Measurements from ENCODE around the gene ADAMTS14.

GRCh38 chr10:70702190-70702763, 30.0 kb downstream of the ADAMTS14 start:
- no peak for TF ChIP-seq CTCF (IDR thresholded peaks at IDR 0.05)
- TF ChIP-seq ZBTB21 (CRISPR knock-in tag; IDR thresholded peaks at IDR 0.05; ENCODE audit: borderline replicate concordance), result no peak
- no peak for TF ChIP-seq KAT7 (CRISPR knock-in tag; IDR thresholded peaks at IDR 0.05; ENCODE audit: borderline replicate concordance)
- TF ChIP-seq, protein P1, sequence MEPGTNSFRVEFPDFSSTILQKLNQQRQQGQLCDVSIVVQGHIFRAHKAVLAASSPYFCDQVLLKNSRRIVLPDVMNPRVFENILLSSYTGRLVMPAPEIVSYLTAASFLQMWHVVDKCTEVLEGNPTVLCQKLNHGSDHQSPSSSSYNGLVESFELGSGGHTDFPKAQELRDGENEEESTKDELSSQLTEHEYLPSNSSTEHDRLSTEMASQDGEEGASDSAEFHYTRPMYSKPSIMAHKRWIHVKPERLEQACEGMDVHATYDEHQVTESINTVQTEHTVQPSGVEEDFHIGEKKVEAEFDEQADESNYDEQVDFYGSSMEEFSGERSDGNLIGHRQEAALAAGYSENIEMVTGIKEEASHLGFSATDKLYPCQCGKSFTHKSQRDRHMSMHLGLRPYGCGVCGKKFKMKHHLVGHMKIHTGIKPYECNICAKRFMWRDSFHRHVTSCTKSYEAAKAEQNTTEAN (CRISPR knock-in tag; IDR thresholded peaks at IDR 0.05), result no peak
- TF ChIP-seq, protein P2, sequence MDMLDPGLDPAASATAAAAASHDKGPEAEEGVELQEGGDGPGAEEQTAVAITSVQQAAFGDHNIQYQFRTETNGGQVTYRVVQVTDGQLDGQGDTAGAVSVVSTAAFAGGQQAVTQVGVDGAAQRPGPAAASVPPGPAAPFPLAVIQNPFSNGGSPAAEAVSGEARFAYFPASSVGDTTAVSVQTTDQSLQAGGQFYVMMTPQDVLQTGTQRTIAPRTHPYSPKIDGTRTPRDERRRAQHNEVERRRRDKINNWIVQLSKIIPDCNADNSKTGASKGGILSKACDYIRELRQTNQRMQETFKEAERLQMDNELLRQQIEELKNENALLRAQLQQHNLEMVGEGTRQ (CRISPR knock-in tag; IDR thresholded peaks at IDR 0.05), result no peak
- no peak for TF ChIP-seq SMAD4 (CRISPR knock-in tag; IDR thresholded peaks at IDR 0.05)
- TF ChIP-seq SP1 (CRISPR knock-in tag; conservative IDR thresholded peaks at IDR 0.05), result no peak
- TF ChIP-seq NR3C1 (CRISPR knock-in tag; conservative IDR thresholded peaks at IDR 0.05; ENCODE audit: low read depth), result no peak
- TF ChIP-seq, protein P3, sequence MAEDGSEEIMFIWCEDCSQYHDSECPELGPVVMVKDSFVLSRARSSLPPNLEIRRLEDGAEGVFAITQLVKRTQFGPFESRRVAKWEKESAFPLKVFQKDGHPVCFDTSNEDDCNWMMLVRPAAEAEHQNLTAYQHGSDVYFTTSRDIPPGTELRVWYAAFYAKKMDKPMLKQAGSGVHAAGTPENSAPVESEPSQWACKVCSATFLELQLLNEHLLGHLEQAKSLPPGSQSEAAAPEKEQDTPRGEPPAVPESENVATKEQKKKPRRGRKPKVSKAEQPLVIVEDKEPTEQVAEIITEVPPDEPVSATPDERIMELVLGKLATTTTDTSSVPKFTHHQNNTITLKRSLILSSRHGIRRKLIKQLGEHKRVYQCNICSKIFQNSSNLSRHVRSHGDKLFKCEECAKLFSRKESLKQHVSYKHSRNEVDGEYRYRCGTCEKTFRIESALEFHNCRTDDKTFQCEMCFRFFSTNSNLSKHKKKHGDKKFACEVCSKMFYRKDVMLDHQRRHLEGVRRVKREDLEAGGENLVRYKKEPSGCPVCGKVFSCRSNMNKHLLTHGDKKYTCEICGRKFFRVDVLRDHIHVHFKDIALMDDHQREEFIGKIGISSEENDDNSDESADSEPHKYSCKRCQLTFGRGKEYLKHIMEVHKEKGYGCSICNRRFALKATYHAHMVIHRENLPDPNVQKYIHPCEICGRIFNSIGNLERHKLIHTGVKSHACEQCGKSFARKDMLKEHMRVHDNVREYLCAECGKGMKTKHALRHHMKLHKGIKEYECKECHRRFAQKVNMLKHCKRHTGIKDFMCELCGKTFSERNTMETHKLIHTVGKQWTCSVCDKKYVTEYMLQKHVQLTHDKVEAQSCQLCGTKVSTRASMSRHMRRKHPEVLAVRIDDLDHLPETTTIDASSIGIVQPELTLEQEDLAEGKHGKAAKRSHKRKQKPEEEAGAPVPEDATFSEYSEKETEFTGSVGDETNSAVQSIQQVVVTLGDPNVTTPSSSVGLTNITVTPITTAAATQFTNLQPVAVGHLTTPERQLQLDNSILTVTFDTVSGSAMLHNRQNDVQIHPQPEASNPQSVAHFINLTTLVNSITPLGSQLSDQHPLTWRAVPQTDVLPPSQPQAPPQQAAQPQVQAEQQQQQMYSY (CRISPR knock-in tag; IDR thresholded peaks at IDR 0.05), result no peak
- TF ChIP-seq JUN (CRISPR knock-in tag; IDR thresholded peaks at IDR 0.05), result no peak
- TF ChIP-seq TCF7 (CRISPR knock-in tag; IDR thresholded peaks at IDR 0.05; ENCODE audit: low read depth), result no peak
- TF ChIP-seq ZNF121 (CRISPR knock-in tag; IDR thresholded peaks at IDR 0.05), result no peak

All from WTC11 (cell line).